Astrocyte (in vitro differentiated cells and primary cell): ENCODE measurements around the gene CPXM2.

Experiments
- EZH2 ChIP-seq: IDR thresholded peaks from 2 replicates; pipeline ENCODE4 v1.6.1; 2012; ENCODE audit warnings: mild to moderate bottlenecking, low read length, inconsistent platforms; ENCODE audit not compliant: insufficient read depth
- TF ChIP-seq, protein P1 (sequence below): IDR thresholded peaks from 2 replicates; pipeline ENCODE4 v1.5.1; 2011; ENCODE audit warnings: low read depth, mild to moderate bottlenecking, inconsistent platforms, low read length, moderate library complexity; ENCODE audit not compliant: insufficient read depth

DNA sequence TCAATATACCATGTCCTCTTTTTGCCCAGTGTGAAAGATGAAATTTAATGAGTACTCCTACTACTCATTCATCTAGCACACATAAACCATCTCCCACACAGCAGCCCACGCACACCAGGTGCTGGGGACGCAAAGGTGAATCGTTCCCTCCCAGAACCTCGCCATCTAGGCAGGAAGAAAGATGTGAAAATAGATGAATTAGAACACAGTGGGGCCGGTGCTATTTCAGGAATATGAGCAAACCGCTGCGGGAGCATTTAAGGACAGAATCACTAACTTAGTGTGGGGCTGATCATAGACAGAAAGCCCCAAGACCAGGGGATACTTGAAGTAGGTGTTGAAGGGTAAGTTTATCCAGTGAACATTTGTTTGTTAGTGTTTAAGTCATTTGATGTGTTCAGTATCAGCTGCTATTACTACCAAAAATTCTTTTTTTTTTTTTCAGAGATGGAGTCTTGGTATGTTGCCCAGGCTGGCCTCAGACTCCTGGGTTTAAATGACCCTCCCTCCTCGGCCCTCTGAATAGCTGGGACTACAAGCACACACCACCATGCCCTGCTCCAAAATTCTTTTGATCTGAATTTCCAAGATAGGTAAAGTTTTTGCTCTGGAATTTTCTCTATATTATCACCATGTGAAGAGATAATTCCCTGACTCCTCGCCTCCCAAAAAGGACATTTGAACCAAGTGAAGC is 48.8 kb downstream of the CPXM2 start:
- TF ChIP-seq, protein P1, sequence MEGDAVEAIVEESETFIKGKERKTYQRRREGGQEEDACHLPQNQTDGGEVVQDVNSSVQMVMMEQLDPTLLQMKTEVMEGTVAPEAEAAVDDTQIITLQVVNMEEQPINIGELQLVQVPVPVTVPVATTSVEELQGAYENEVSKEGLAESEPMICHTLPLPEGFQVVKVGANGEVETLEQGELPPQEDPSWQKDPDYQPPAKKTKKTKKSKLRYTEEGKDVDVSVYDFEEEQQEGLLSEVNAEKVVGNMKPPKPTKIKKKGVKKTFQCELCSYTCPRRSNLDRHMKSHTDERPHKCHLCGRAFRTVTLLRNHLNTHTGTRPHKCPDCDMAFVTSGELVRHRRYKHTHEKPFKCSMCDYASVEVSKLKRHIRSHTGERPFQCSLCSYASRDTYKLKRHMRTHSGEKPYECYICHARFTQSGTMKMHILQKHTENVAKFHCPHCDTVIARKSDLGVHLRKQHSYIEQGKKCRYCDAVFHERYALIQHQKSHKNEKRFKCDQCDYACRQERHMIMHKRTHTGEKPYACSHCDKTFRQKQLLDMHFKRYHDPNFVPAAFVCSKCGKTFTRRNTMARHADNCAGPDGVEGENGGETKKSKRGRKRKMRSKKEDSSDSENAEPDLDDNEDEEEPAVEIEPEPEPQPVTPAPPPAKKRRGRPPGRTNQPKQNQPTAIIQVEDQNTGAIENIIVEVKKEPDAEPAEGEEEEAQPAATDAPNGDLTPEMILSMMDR: no peak
- TF ChIP-seq EZH2: no peak
